HepG2 (cell line): ENCODE measurements around the gene RPAP3. TPM values are rescaled to one million over a fixed set of nuclear protein-coding genes. Genes with fewer than 3 reads are reported as not detected.

ENCODE experiments used
- ATAC-seq: fragments of 200-7000 bp; cut with Tn5 transposase; 3 replicates; pipeline ENCODE4 v1.9.1; 2020; ENCODE audit warnings: mild to moderate bottlenecking, moderate library complexity
- BruUV-seq: library from RNA; stranded (reverse); fragments of 400-500 nt; replicated peaks from 2 replicates; lab custom pipeline; 2021; lab: Mats Ljungman, UMichigan
- CTCF ChIA-PET: fragments of 300-600 bp; formaldehyde crosslinking; extraction: SDS; loops from one replicate; lab custom pipeline; 2021; ENCODE audit warnings: low total read pairs, inconsistent platforms, low intra/inter-chr PET ratio; lab: Yijun Ruan, JAX
- POLR2A ChIA-PET: fragments of 350-600 bp; sonication (Branson Sonifier 250); formaldehyde crosslinking; loops from one replicate; lab custom pipeline; 2020; ENCODE audit warnings: antibody characterized with exemption, inconsistent platforms; lab: Yijun Ruan, JAX
- DNase-seq: peaks from one replicate; pipeline ENCODE4 v3.0.0-alpha.2; 2015; ENCODE audit warnings: low spot score
- FAIRE-seq: peaks from 3 replicates; lab custom pipeline; 2011; peaks lifted over from hg19 to GRCh38; lab: Jason Lieb, UNC
- H2AFZ ChIP-seq: one replicate; pipeline ENCODE4 v1.6.1; 2011; ENCODE audit warnings: low read length, inconsistent platforms
- H3K27ac ChIP-seq: fragments of 300-600 bp; 3 replicates; pipeline ENCODE4 v1.8.0; 2011; ENCODE audit warnings: mixed run types, mild to moderate bottlenecking, mixed read lengths, low read length, inconsistent platforms; ENCODE audit not compliant: insufficient read depth; ENCODE audit errors: extremely low read length
- H3K27me3 ChIP-seq, 2 experiments: fragments of 200-600 bp in 1 of 2; 2 replicates in 1 of 2; 3 replicates in 1 of 2; pipeline versions ENCODE4 v1.6.0 to v1.8.0; 2011; ENCODE audit warnings: low read length in 2 of 2, mild to moderate bottlenecking in 2 of 2, moderate library complexity in 2 of 2, inconsistent platforms in 1 of 2; ENCODE audit not compliant: insufficient read depth in 2 of 2, control insufficient read depth in 1 of 2
- H3K36me3 ChIP-seq, 2 experiments: fragments of 200-600 bp in 1 of 2; replicated peaks in 1 of 2; 2 replicates in 1 of 2; 3 replicates in 1 of 2; pipeline versions ENCODE4 v1.5.1 to v1.8.0; 2011; ENCODE audit warnings: low read length in 2 of 2, inconsistent platforms in 1 of 2; ENCODE audit not compliant: insufficient read depth in 2 of 2, control insufficient read depth in 1 of 2
- H3K4me1 ChIP-seq: 2 replicates; pipeline ENCODE4 v1.5.1; 2012; ENCODE audit warnings: low read length, inconsistent platforms; ENCODE audit not compliant: insufficient read depth
- H3K4me2 ChIP-seq: 2 replicates; pipeline ENCODE4 v1.6.0; 2011; ENCODE audit warnings: low read depth, low read length, inconsistent platforms
- H3K4me3 ChIP-seq, 3 experiments: fragments of 200-600 bp in 1 of 3; sonication (generic), shearing (Covaris generic) in 1 of 3; replicated peaks in 1 of 3; 2 replicates each; pipeline ENCODE4 v1.5.1; 2011 to 2016; ENCODE audit warnings: low read length in 3 of 3, inconsistent platforms in 2 of 3, low read depth in 2 of 3, mild to moderate bottlenecking in 2 of 3, control low read depth in 1 of 3, mixed read lengths in 1 of 3; ENCODE audit not compliant: insufficient read depth in 1 of 3
- H3K79me2 ChIP-seq: one replicate; pipeline ENCODE4 v1.6.1; 2011; ENCODE audit warnings: low read length, inconsistent platforms; ENCODE audit not compliant: insufficient read depth
- H3K9ac ChIP-seq: 2 replicates; pipeline ENCODE4 v1.6.0; 2011; ENCODE audit warnings: mild to moderate bottlenecking, low read depth, low read length, inconsistent platforms; ENCODE audit not compliant: insufficient read depth
- H3K9me3 ChIP-seq: 2 replicates; pipeline ENCODE4 v1.5.1; 2012; ENCODE audit warnings: mild to moderate bottlenecking, low read length
- H4K20me1 ChIP-seq: 2 replicates; pipeline ENCODE4 v1.6.0; 2011; ENCODE audit warnings: inconsistent platforms, mild to moderate bottlenecking, low read length, moderate library complexity; ENCODE audit not compliant: insufficient read depth
- CHCHD3 ChIP-seq: sonication (generic); formaldehyde crosslinking; IDR thresholded peaks from 2 replicates; pipeline ENCODE4 v1.8.0; 2022; ENCODE audit warnings: mild to moderate bottlenecking, missing genetic modification reagents, moderate library complexity
- HOXD1 ChIP-seq: sonication (generic); formaldehyde crosslinking; IDR thresholded peaks from 2 replicates; pipeline ENCODE4 v1.5.0; 2020; ENCODE audit warnings: missing genetic modification reagents
- LRRFIP1 ChIP-seq: sonication (generic); formaldehyde crosslinking; conservative IDR thresholded peaks from 2 replicates; pipeline ENCODE4 v1.4.0; 2020; ENCODE audit warnings: missing genetic modification reagents
- MTA1 ChIP-seq: sonication (generic); formaldehyde crosslinking; IDR thresholded peaks from 2 replicates; pipeline ENCODE4 v1.4.0; 2020; ENCODE audit warnings: missing genetic modification reagents, mild to moderate bottlenecking, borderline replicate concordance
- SAP130 ChIP-seq: IDR thresholded peaks from 2 replicates; pipeline ENCODE4 v1.6.1; 2016; ENCODE audit warnings: low read depth
- ZBTB46 ChIP-seq: sonication (generic); formaldehyde crosslinking; IDR thresholded peaks from 2 replicates; pipeline ENCODE4 v1.4.0; 2020; ENCODE audit warnings: mild to moderate bottlenecking, missing genetic modification reagents, borderline replicate concordance
- ZFX ChIP-seq: sonication (generic); formaldehyde crosslinking; IDR thresholded peaks from 2 replicates; pipeline ENCODE4 v1.4.0; 2020; ENCODE audit warnings: mild to moderate bottlenecking, low read depth, missing genetic modification reagents, moderate library complexity
- ZNF143 ChIP-seq: sonication (generic); formaldehyde crosslinking; IDR thresholded peaks from 2 replicates; pipeline ENCODE4 v1.4.0; 2020; ENCODE audit warnings: missing genetic modification reagents
- ZNF281 ChIP-seq: sonication (generic); formaldehyde crosslinking; IDR thresholded peaks from 2 replicates; pipeline ENCODE4 v1.4.0; 2020; ENCODE audit warnings: missing genetic modification reagents, borderline replicate concordance
- ZNF710 ChIP-seq: sonication (generic); formaldehyde crosslinking; IDR thresholded peaks from 2 replicates; pipeline ENCODE4 v1.5.0; 2020; ENCODE audit warnings: mild to moderate bottlenecking, missing genetic modification reagents, borderline replicate concordance
- WGBS: methylation state at CpG from one replicate; pipeline ENCODE4 v1.1.6; 2017; ENCODE audit warnings: low lambda C conversion rate; 5-methylcytosine and 5-hydroxymethylcytosine counted together
- in situ Hi-C: cut with HindIII; loops from 2 replicates; pipeline ENCODE4 v1.10.0; 2017; ENCODE audit warnings: low pct_unique_long_range_greater_than_20kb; ENCODE audit not compliant: extremely low pct_ligation_motif_present
- intact Hi-C: fragments of 100-400 bp; cut with micrococcal nuclease; formaldehyde crosslinking; loops from one replicate; pipeline ENCODE4 v1.10.0; 2022; ENCODE audit not compliant: unreplicated experiment
- polyA plus RNA-seq, 8 experiments: library from polyadenylated mRNA; depleted of rRNA in 3 of 8; stranded (reverse) in 7 of 8; unstranded in 1 of 8; fragments of >200 nt; fragmentation: Illumina TruSeq in 4 of 8; extraction: Trizol in 4 of 8; gene quantifications; 2 replicates each; pipeline versions ENCODE4 v1.2.1 to v1.2.3, GENCODE V29; 2011 to 2016; ENCODE audit warnings: low read depth in 4 of 8, missing spikeins in 1 of 8, mixed read lengths in 1 of 8; ENCODE audit not compliant: insufficient read depth in 1 of 8
- total RNA-seq, 5 experiments: library from RNA; depleted of rRNA; stranded (reverse); fragments of >200 nt; fragmentation: Illumina TruSeq; extraction: Trizol; gene quantifications; 2 replicates each; pipeline ENCODE4 v1.2.3, GENCODE V29; 2016; ENCODE audit warnings: low read depth in 1 of 5

The RPAP3 gene
- total and polyA plus RNA-seq, 2 of the 13 experiments (the other 11 are each of a cell fraction or from before 2014, with no cell fraction given) = 8.8 to 32.8 TPM

GRCh38 chr12:47744778-47745436 lies 39.1 kb upstream of the RPAP3 start:
- TF ChIP-seq CHCHD3 = no peak
- no peak for TF ChIP-seq ZBTB46 (CRISPR knock-in tag)
- no peak for TF ChIP-seq SAP130 (CRISPR knock-in tag)
- TF ChIP-seq ZFX (CRISPR knock-in tag) = no peak
- no peak for TF ChIP-seq HOXD1
- TF ChIP-seq LRRFIP1 (CRISPR knock-in tag) = no peak
- TF ChIP-seq ZNF281 (CRISPR knock-in tag) = no peak
- TF ChIP-seq MTA1 = no peak
- TF ChIP-seq ZNF143 (CRISPR knock-in tag) = no peak
- TF ChIP-seq ZNF710 (CRISPR knock-in tag) = no peak
- Histone ChIP-seq H3K4me3 (no peak overlapping the region), H3K4me1 (peaks cover 20% of the 10 kb centered on the region), H3K36me3 (no peaks in the 10 kb centered on the region), H3K4me2 (no peak overlapping the region), H3K9me3 (no peaks in the 10 kb centered on the region), H3K9ac (no peak overlapping the region), H3K27ac (no peak overlapping the region), H4K20me1 (no peaks in the 10 kb centered on the region), H3K79me2 (no peaks in the 10 kb centered on the region), H2AFZ (no peak overlapping the region), H3K27me3 (peaks cover 16 to 61% of the 10 kb centered on the region in 2 experiments; a peak in 4 of 5 replicates)
- no TSS peak for BruUV-seq
- in situ Hi-C loops (loop anchor here (5.0 kb wide), 1 partner anchor 32 kb away; no protein-coding TSS in a partner anchor), intact Hi-C loops (no loop called here)
- ChIA-PET CTCF (interaction anchor here (0.7 to 3.8 kb wide), 4 partner anchors 22 to 93 kb away, joined by 4 to 21 read pairs (median 16); no protein-coding TSS in a partner anchor), POLR2A (no interaction called here)
- WGBS = 7% methylated on average over 8 of the region's 8 CpGs
- ATAC-seq = no peak
- FAIRE-seq = no peak
- DNase-seq = no peak
